Measurements from ENCODE around the gene KRT25. TPM values are rescaled to one million over a fixed set of nuclear protein-coding genes. Genes with fewer than 3 reads are reported as not detected.

Gene KRT25
- total RNA-seq, 2 experiments from 2014 or later: not detected

- ATAC-seq (ENCODE audit: poor library complexity): no peak
- Mint-ChIP-seq H3K4me3 (no peak overlapping the region), H3K9me3 (no peaks in the 10 kb centered on the region), H3K27ac (no peak overlapping the region), H3K36me3 (ENCODE audit: low read depth) (no peaks in the 10 kb centered on the region), H3K4me1 (ENCODE audit: low read depth) (no peaks in the 10 kb centered on the region), H3K27me3 (peaks cover 38% of the 10 kb centered on the region)
- intact Hi-C loops (cut with DNase I, micrococcal nuclease): no loop called here
- Histone ChIP-seq H3K4me3 (ENCODE audit: low read length) (no peak overlapping the region), H3K36me3 (ENCODE audit: insufficient read depth, low read length) (no peaks in the 10 kb centered on the region), H3K27me3 (ENCODE audit: control insufficient read depth in 1 of 2, insufficient read depth in 2 of 2, low read length in 2 of 2) (peaks cover 5 to 7% of the 10 kb centered on the region in 2 experiments), H3K9me3 (ENCODE audit: control insufficient read depth in 1 of 2, insufficient read depth in 1 of 2, low read length in 2 of 2) (no peaks in the 10 kb centered on the region), H3K4me1 (ENCODE audit: insufficient read depth, low read length) (no peaks in the 10 kb centered on the region), H3K27ac (ENCODE audit: low read depth in 1 of 2, low read length in 2 of 2) (no peak overlapping the region)
- ChIA-PET POLR2A (no interaction called here), CTCF (no interaction called here)
- TF ChIP-seq CTCF (IDR thresholded peaks at IDR 0.05): no peak
- no peak for DNase-seq
These were observed 47.4 kb downstream of the KRT25 start for GRCh38 chr17:40707745-40708144.

DNA sequence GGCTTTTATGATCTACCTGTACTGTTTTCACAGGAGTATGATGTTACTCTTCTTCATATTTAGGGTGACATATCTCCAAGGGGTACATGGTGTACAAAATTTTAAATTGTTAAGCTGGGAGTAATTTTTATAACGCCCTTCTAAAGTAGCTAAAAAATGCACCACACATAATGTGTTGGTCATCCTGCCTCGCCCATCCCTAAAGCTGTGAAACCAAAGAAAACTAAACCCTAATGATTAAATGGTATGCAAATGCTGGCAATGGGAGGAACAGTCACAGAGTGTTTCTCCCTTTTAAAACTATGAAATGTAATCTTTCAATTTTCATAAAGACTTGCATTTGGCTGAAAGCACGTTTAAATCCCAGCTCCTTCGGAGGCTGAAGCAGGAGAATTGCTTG lies 49.5 kb downstream of the KRT25 start:
- no peak for TF ChIP-seq CTCF (IDR thresholded peaks at IDR 0.05)
- H3K4me1 Mint-ChIP-seq (ENCODE audit: low read depth): no peaks in the 10 kb centered on the region
- peaks cover 35% of the 10 kb centered on the region for H3K27me3 Mint-ChIP-seq
- ChIA-PET POLR2A (no interaction called here), CTCF (interaction anchor here (0.7 kb wide), 1 partner anchor 1154 kb away, joined by 3 read pairs; no protein-coding TSS in a partner anchor)
- Histone ChIP-seq H3K27ac (ENCODE audit: low read depth in 1 of 2, low read length in 2 of 2) (no peak overlapping the region), H3K9me3 (ENCODE audit: control insufficient read depth in 1 of 2, insufficient read depth in 1 of 2, low read length in 2 of 2) (no peaks in the 10 kb centered on the region), H3K4me3 (ENCODE audit: low read length) (no peak overlapping the region), H3K36me3 (ENCODE audit: insufficient read depth, low read length) (no peaks in the 10 kb centered on the region), H3K4me1 (ENCODE audit: insufficient read depth, low read length) (no peaks in the 10 kb centered on the region), H3K27me3 (ENCODE audit: control insufficient read depth in 1 of 2, insufficient read depth in 2 of 2, low read length in 2 of 2) (peaks cover 5 to 7% of the 10 kb centered on the region in 2 experiments)
- no peak overlapping the region for H3K4me3 Mint-ChIP-seq
- ATAC-seq (ENCODE audit: poor library complexity): no peak
- H3K36me3 Mint-ChIP-seq (ENCODE audit: low read depth): no peaks in the 10 kb centered on the region
- no peak overlapping the region for H3K27ac Mint-ChIP-seq
- H3K9me3 Mint-ChIP-seq: no peaks in the 10 kb centered on the region
- no peak for DNase-seq
- intact Hi-C loops (cut with DNase I, micrococcal nuclease): no loop called here

DNA sequence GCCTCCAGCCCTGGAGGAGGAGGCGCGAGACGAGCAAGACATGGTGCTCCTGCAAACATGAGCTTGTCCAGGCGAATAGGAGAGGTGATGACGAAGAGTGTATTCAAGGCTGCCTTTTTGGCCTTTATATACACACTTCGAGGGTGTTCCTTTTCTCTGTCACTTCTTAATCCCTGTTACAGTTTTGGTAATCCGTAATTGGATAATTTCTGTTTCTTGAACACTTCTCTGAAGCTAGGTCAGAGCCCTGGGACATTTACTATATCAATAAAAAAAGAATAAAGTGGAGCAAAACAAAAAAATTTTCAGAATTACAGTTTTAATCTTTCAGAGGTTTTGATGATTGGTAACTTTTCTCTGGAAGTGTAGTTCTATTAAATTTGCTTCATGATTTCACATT lies 51.5 kb downstream of the KRT25 start, which contains the start of gene KRT24:
TSS of gene KRT24 (minus strand) at position 101 of the 400 bp plus-strand sequence. CDS start at position 42, 59 bp downstream.
- Histone ChIP-seq H3K4me3 (ENCODE audit: low read length) (no peak within 1 kb of the TSS), H3K9me3 (ENCODE audit: control insufficient read depth in 1 of 2, insufficient read depth in 1 of 2, low read length in 2 of 2) (no peaks in the 10 kb centered on the region), H3K4me1 (ENCODE audit: insufficient read depth, low read length) (no peaks in the 10 kb centered on the region), H3K27me3 (ENCODE audit: control insufficient read depth in 1 of 2, insufficient read depth in 2 of 2, low read length in 2 of 2) (peaks cover 7 to 8% of the 10 kb centered on the region in 2 experiments), H3K36me3 (ENCODE audit: insufficient read depth, low read length) (no peaks in the 10 kb centered on the region), H3K27ac (ENCODE audit: low read depth in 1 of 2, low read length in 2 of 2) (no peak within 1 kb of the TSS)
- no peaks in the 10 kb centered on the region for H3K9me3 Mint-ChIP-seq
- intact Hi-C loops (cut with DNase I, micrococcal nuclease): no loop called here
- no peaks in the 10 kb centered on the region for H3K36me3 Mint-ChIP-seq (ENCODE audit: low read depth)
- ChIA-PET CTCF (no interaction called here), POLR2A (interaction anchor here (0.6 to 0.7 kb wide), 2 partner anchors 150 to 961 kb away, joined by 3 read pairs; no protein-coding TSS in a partner anchor)
- no peak for ATAC-seq (ENCODE audit: poor library complexity)
- TF ChIP-seq CTCF (IDR thresholded peaks at IDR 0.05): no peak
- no peak for DNase-seq
- no peak within 1 kb of the TSS for H3K4me3 Mint-ChIP-seq
- H3K27ac Mint-ChIP-seq: no peak within 1 kb of the TSS
- no peaks in the 10 kb centered on the region for H3K4me1 Mint-ChIP-seq (ENCODE audit: low read depth)
- peaks cover 39% of the 10 kb centered on the region for H3K27me3 Mint-ChIP-seq
